Thyroid gland (tissue), 4 donors: ENCODE results near the gene RAB35.

ENCODE experiments used
- CTCF ChIP-seq, 6 experiments: fragments of 200-600 bp in 3 of 6; fragments of 450-650 bp in 3 of 6; sonication (generic) in 3 of 6; IDR thresholded peaks; one replicate each; pipeline ENCODE4 v1.5.1; 2016 to 2019; ENCODE audit warnings: antibody characterized with exemption in 6 of 6, mild to moderate bottlenecking in 2 of 6, inconsistent platforms in 1 of 6, moderate library complexity in 1 of 6
- POLR2A ChIP-seq, 2 donors: fragments of 450-650 bp; IDR thresholded peaks; one replicate each; pipeline ENCODE4 v1.6.1; 2017; ENCODE audit warnings: antibody characterized with exemption in 2 of 2, mild to moderate bottlenecking in 2 of 2, moderate library complexity in 1 of 2

- TF ChIP-seq CTCF (IDR thresholded peaks at IDR 0.05) (no peak), POLR2A (IDR thresholded peaks at IDR 0.05) (no peak)
These were observed 13.5 kb upstream of the RAB35 start for GRCh38 chr12:120130011-120130410.
